Measurements from ENCODE around the gene HPN.

DNA sequence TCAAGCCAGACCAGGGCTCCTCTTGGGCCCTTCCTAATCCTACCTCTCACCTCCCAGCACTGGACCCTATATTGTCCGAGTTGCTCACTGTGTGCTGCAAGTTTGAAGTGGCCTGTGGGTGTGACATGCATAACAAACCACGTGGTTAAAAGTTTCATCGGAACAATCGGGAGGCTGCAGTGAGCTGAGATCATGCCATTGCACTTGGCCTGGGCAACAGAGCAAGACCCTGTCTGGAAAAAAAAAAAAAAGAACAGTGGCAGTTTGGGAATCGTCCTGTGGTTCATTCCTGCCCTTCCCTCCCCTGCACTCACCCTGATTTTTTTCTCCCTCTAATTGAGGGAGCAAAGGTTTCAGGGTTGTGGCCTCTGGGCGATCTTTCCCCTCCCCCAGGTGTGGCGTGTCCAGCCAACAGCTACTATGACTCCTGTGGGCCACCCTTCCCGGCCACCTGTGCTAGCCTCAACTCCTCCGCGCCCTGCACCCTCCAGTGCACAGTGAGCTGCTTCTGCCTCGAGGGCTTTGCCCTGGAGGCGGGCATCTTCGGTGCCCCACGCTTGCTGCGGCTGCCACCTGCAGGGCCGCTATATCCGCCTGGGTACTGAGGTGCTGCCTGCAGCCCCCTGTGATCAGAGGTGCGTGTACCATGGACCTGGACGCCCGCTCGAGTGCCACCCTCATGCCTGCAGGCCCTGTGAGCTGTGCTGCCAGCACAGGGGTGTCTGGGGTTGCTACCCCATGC is 57.8 kb downstream of the HPN start:
- TF ChIP-seq TAF1 (IDR thresholded peaks at IDR 0.05; ENCODE audit: low read depth, low read length) = no peak
- no peak for TF ChIP-seq POLR2A (IDR thresholded peaks at IDR 0.05; ENCODE audit: low read depth, low read length)
- no peak for TF ChIP-seq POLR2AphosphoS5 (IDR thresholded peaks at IDR 0.05; ENCODE audit: low read depth, low read length)

Data from GM12891 (cell line).